ENCODE results near the gene OR7D4.
"Not testable (repeated sequence)": the region's sequence is repeated elsewhere in the genome, so short reads cannot be mapped to it uniquely, and the experiment has no call there.

Gene OR7D4

DNA sequence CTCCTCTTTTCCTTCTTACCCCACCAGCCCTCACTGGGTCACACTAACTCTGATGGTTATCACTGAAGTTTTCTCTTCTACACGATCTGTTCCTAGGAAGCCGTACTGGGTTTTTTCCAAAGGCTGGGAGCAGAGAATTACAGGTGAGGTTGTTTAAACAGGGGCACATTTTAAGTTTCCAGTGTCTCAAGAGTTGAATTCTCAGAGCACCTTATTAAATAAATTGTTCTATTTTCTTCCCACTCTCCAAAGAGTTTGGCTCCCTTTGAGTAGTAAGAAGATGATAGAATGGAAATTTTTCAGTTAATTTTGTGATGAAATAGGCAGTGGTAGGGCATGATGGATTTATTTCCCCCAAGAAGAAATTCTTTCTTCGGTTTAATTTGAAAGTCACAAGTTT is at the start of gene OR7D4:
OR7D4 (minus strand) TSS at position 101 of the 400 bp plus-strand sequence. CDS start 4,752 bp downstream, outside the sequence.
- DNase-seq, result no peak

DNA sequence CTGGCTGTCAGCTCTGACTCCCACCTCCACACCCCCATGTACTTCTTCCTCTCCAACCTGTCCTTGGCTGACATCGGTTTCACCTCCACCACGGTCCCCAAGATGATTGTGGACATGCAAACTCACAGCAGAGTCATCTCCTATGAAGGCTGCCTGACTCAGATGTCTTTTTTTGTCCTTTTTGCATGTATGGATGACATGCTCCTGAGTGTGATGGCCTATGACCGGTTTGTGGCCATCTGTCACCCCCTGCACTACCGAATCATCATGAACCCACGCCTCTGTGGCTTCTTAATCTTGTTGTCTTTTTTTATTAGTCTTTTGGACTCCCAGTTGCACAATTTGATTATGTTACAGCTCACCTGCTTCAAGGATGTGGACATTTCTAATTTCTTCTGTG is 31.8 kb upstream of the OR7D4 start:
- DNase-seq, result no peak

DNA sequence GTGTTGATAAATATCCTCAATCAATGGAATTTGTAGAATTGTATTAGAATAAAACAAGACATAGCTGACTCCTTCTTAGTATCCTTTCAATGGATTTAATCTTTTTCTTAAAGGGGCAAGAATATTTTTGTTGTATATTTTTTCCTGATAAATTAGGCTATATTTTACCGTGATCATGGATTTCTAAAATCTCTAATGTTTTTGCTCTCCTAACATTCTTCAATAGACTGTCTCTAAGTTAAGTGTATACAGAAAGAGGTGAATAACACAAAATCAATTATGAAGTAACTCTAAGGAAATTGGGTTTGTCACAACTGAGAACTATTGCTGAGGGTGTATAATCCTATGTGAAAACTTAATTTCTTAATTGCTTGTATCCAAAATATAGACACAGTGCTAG is 31.2 kb upstream of the OR7D4 start, which contains the start of gene OR7E24:
OR7E24 (plus strand) TSS at position 301 of the 400 bp plus-strand sequence. CDS start 114 bp downstream, outside the sequence.
- DNase-seq, result no peak

DNA sequence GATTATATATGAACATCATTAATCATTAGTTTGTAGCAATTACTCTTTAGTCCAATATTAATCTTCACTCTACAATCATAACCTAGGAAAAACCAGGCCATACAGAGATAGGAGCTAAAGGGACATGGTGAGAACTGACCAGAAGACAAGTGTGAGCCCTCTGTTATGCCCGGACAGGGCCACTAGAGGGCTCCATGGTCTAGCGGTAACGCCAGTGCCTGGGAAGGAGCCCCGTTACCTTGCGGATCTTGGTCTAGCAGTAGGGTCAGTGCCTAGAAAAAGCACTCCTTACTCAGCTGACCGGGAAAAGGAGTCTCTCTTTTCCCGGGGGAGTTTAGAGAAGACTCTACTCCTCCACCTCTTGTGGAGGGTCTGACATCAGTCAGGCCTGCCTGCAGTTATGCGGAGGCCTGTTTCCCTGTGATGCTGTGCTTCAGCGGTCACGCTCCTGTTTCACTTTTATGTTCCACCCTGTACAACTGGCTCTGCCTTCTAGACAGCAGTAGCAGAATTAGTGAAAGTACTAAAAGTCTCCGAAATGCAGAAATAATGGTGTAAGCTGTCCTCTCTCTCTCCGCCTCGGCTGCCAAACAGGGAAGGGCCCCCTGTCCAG is 13.8 kb downstream of the OR7D4 start:
- peak; percentile 66 to 72 for DNase-seq

DNA sequence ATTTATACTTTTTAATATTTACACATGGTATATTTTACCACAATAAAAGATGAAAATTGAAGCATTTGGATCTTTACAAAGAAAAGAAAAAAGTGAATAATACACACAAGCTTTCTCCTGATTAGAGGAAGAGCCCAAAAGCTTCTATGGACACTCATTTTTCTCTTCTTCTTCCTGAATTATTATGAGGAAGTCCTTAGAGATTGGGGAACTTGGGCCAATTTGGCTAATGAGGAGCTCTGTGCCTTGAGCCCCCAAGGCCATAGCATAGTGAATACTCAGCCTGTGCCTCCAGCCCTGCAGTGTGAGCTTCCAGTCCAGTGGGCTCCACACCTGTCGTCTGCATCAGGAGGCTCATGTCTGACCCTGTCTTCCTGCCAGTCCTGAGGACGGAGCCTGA is 21.3 kb downstream of the OR7D4 start:
- DNase-seq, result not testable (repeated sequence)

DNA sequence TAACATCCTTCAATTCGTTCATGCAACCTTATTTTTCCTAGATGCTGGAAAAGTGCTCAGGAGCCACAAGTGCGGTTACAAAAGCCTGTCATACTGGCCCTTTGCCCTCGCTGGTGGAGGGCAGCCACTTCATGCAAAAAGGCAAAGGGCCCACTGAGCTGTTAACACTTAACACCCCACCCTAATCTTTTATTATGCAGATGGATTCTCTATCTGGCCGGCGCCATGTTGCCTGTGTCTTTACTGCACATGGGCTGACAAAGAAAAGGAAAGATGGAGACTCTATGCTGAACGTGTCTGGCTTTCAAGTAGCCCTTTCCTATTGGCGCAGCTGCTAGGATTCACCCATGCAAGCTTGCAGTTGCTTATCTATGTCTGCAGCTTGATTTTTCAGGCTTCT is 29.9 kb downstream of the OR7D4 start:
- DNase-seq, result no peak

DNA sequence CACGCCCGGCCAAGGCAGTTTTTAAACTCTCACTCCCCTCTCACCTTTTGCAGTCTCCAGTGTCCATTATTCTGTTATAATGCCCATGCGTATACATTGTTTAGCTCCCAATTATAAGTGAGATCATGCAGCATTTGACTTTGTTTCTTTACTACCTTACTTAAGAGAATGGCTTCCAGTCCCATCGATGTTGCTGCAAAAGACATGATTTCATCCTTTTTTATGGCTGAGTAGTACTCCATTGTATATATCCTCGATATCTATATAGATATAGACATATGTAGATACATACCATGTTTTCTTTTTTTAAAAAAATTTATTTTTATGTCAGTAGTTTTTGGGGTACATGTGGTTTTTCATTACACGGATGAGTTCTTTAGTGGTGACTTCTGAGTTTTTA is 32.2 kb downstream of the OR7D4 start:
- DNase-seq, result no peak

DNA sequence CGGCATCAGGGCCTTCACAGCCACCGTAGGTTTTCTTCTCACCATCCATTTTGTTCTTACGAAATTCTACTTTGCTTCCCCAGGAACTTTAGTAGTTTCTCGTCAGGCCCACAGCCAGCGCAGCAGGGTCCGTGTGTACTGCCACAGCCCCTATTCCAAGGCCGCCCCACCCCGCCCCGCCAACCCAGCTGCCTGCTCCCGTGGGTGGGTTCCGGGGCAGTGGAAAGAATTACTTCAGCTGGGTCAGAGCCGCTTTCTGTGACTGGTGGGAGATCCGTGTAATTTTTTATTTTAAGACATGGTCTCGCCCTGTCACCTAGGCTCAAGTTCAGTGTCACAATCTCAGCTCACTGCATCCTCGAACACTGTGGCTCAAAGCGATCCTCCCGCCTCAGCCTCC is 36.4 kb downstream of the OR7D4 start:
- no peak for DNase-seq

DNA sequence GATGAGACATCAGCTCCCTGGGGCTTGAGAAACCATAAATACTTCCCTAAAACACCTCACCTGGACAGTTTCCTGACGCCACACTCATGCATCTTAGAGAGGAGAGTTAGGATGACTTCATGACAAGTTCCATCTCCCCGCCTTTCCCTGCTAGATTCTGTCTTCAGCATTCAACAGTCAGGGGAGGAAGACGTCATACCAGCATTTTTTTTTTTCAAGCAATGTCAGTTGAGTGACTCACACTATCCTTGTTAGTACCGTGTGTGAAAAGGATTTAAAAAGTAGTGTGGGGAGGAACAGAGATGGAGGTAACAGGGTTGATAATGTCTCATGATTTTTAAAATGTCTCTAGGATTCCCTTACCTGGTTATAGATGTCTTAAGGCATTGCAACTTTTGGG is 40.5 kb downstream of the OR7D4 start, which contains the start of gene OR7D2:
OR7D2 (plus strand) TSS at position 79 of the 400 bp plus-strand sequence. CDS start 6,803 bp downstream, outside the sequence.
- no peak for DNase-seq

DNA sequence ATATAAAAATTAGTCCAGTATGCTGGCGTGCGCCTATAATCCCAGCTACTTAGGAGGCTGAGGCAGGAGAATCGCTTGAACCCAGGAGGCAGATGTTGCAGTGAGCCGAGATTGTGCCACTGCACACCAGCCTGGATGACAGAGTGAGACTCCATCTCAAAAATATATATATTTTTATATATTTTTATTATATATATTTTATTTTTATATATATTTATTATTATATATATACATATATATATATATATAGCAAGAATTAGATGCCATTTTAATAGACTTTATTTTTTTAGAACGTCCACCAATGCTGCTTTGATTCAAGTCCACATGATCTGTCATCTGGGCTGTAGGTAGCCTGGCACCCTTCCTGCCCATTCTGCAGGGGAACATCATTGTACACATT is 44.1 kb downstream of the OR7D4 start:
- DNase-seq, result no peak

DNA sequence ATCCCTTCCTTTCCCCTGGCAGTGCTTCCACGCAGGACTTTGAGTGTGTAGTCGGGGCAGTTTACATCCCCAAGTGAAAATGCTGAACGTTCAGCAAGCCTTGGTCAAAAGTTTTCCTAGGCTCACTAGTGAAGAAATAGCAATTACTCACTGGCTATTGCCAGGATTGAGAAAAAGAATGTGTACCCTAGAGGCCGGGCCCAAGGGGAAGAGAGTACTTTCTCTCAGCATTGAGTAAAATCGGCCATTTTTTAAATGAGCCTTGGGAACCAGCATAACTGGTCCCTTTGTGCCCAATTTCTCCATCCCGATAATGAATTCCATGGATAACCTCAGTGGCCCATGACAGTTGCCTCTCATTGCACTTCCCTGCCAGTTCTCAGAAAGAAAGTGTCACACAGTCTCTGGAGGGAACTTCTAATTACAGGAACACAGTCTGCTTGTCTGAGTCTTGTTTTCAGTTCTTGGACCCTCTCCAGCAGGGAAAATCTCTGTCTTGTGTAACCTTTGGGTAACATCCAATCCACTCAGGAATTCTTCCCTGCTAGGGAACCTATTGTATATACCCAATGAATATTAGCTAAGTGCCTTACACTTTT is 47.9 kb downstream of the OR7D4 start:
- no peak for DNase-seq

DNA sequence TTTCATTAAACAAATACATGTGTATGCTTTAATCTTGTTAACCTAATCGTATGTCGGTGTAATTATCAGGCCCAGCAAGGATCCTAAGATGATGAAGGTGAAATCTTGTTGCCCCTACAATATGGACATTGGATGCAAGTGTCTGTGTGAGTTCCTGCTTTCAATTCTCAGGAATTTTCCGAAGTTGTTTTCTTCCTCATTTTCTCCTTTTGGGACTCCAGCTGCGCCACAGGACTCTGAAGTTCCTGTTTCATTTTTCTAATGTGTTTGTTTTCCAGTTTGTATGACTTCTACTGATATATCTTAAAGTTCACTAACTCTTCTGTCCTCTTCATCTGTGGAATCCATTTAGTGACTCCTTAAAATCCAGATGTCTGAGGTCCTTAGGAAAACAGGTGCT is 52.5 kb downstream of the OR7D4 start:
- no peak for DNase-seq

DNA sequence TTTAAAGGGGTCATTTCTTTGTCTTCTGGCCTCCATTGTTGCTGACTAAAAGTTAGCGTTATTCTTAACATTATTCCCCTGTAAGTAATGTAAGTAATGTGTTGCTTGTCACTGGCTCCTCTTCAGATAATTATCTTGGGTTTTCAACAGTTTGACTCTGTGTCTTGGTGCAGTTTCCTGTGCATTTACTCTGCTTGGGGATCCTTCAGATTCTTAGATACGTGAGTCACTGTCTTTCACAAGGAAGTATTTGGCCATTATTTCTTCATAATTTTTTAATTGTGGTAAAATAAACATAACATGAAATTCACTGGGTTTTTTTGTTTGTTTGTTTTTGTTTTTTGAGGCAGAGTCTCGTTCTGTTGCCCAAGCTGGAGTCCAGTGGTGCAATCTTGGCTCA is 54.1 kb downstream of the OR7D4 start:
- DNase-seq, result no peak

DNA sequence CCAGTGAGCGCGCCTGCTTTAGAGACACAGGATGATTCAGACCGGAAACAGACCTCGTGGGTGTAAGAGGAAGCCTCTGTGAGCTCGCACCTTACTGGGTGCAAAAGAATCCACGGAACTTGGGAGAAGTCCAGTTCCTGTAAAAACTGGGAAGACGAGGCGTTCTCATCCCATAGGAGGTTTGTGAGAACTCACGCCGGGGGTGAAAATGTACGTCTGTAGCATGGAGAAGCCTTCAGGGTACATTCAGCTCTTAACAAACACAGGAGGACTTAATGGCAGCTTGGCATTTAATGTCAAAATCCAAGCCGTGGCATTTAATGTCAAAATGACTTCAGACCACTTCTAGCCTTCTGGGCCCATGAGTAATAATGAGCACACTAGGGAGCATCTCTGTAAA is 58.0 kb downstream of the OR7D4 start:
- no peak for DNase-seq

Measured in activated CD4-positive, alpha-beta T cell treated with anti-CD3 and anti-CD28 coated beads, Interleukin-2, amount 50 U/mL, for 48 hours (primary cell).